ELR (cell line): Measurements from ENCODE around the gene LDLRAD4.
"Not testable (repeated sequence)": the region's sequence is repeated elsewhere in the genome, so short reads cannot be mapped to it uniquely, and the experiment has no call there.

Source experiments
- DNase-seq: peaks from one replicate; pipeline ENCODE4 v3.0.0-alpha.2; 2015; ENCODE audit warnings: low read depth

The LDLRAD4 gene

GRCh38 chr18:13464432-13465123, 246.0 kb downstream of the LDLRAD4 start:
- no peak for DNase-seq

- no peak for DNase-seq
Observed at GRCh38 chr18:13465124-13465446, 246.5 kb downstream of the LDLRAD4 start.

GRCh38 chr18:13465476-13465875, 246.9 kb downstream of the LDLRAD4 start:
- DNase-seq, result no peak

GRCh38 chr18:13470516-13471197, 252.1 kb downstream of the LDLRAD4 start:
- DNase-seq, result no peak

- DNase-seq, result no peak
Observed at GRCh38 chr18:13471198-13471845, 252.8 kb downstream of the LDLRAD4 start.

- no peak for DNase-seq
Observed at GRCh38 chr18:13471971-13472628, 253.5 kb downstream of the LDLRAD4 start.

- no peak for DNase-seq
Observed at GRCh38 chr18:13473751-13474150, 255.2 kb downstream of the LDLRAD4 start.

GRCh38 chr18:13474336-13474735, 255.8 kb downstream of the LDLRAD4 start:
- no peak for DNase-seq

GRCh38 chr18:13474907-13475545, 256.5 kb downstream of the LDLRAD4 start:
- no peak for DNase-seq

GRCh38 chr18:13476312-13476711, 257.8 kb downstream of the LDLRAD4 start:
- DNase-seq, result not testable (repeated sequence)

- no peak for DNase-seq
Observed at GRCh38 chr18:13477147-13477683, 258.7 kb downstream of the LDLRAD4 start.

GRCh38 chr18:13480571-13481255, 262.2 kb downstream of the LDLRAD4 start:
- DNase-seq, result no peak

GRCh38 chr18:13481331-13481730, 262.8 kb downstream of the LDLRAD4 start:
- no peak for DNase-seq

GRCh38 chr18:13481820-13482617, 263.5 kb downstream of the LDLRAD4 start:
- DNase-seq, result no peak

GRCh38 chr18:13482618-13482945, 264.0 kb downstream of the LDLRAD4 start:
- no peak for DNase-seq

- no peak for DNase-seq
Observed at GRCh38 chr18:13483316-13484270, 265.0 kb downstream of the LDLRAD4 start.

GRCh38 chr18:13485182-13485581, 266.6 kb downstream of the LDLRAD4 start:
- DNase-seq, result no peak

GRCh38 chr18:13485604-13486003, 267.0 kb downstream of the LDLRAD4 start:
- DNase-seq, result no peak

- no peak for DNase-seq
Observed at GRCh38 chr18:13486284-13486683, 267.7 kb downstream of the LDLRAD4 start.

GRCh38 chr18:13486686-13487085, 268.1 kb downstream of the LDLRAD4 start:
- DNase-seq, result no peak
